Activated CD4-positive, alpha-beta T cell treated with anti-CD3 and anti-CD28 coated beads, Interleukin-2, amount 50 U/mL, for 16 hours (primary cell): ENCODE measurements around the gene NCAM2.

Experiments
- DNase-seq: peaks from one replicate; pipeline ENCODE4 v3.0.0-alpha.2; 2020

The NCAM2 gene

DNA sequence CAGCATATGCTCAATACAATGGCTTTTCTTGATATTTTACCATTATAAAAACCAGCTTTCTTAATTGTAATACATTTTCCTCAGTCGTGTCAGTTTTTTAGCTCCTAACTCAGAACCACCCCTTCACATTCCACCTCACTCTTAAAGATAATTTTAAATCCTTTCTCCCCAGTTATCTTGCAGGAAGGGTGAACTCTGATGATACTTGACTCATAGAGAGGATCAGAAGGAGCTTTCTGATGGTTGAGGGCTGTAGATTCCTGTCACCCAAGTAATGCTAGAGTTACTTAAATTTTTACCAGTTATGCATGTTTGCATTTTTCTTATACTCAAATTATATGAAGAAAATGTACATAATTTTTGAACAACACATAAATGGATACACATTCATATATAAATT lies 233.7 kb downstream of the NCAM2 start:
- DNase-seq = no peak

DNA sequence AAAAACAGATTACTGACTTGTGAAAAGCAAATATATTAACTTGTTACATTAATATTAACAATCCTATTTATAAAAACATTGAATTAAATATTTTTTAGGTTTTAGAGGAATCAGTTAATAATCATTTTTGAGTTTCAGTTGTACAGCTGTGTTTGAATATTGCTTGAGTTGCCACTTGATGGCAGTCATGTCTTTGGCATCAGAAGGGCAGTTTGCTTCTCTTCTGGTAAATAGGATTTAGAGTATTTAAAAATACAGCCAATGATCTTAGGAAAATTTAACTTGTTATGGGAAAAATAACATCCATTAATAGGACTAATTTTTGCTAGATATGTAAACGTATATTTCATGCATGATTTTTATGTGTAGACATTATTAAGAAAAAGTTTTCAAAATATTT lies 234.1 kb downstream of the NCAM2 start:
- DNase-seq = no peak

DNA sequence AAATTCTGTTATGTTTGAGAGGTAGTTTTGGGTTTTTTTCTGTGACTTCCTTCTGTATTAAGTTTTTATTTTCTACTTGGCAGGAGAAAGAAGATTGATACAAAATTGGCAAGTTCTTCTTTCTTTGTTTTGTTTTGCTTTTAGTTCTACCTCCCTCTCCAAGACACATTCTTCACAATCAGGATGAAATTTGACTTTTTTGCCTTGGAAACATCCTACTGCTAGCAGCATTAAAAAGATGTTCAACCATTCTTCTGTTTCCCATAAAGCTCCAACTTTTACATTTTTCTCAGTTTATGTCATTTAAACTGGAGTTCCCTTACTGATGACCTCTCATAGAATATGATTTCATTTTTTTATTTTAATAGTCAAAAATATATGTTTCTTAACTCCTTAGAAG lies 234.8 kb downstream of the NCAM2 start:
- no peak for DNase-seq

DNA sequence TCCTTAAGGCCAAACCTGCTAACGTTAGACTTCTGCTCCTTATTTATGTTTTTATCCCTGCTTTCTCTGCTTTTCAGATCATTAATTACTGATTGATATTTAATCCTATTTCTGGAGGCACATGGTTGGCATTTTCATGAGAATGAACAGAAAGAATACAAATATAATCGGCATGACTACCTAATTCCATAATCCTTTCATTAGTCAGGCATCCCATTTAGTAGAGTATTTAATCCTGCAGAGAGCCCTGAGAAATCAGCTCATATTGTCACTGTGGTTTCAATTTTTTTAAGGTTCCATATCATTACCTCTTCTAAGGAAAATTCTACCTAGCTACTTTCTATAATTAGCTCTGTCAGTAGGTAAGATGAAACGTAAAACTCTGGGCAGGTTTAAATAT lies 238.8 kb downstream of the NCAM2 start:
- no peak for DNase-seq

DNA sequence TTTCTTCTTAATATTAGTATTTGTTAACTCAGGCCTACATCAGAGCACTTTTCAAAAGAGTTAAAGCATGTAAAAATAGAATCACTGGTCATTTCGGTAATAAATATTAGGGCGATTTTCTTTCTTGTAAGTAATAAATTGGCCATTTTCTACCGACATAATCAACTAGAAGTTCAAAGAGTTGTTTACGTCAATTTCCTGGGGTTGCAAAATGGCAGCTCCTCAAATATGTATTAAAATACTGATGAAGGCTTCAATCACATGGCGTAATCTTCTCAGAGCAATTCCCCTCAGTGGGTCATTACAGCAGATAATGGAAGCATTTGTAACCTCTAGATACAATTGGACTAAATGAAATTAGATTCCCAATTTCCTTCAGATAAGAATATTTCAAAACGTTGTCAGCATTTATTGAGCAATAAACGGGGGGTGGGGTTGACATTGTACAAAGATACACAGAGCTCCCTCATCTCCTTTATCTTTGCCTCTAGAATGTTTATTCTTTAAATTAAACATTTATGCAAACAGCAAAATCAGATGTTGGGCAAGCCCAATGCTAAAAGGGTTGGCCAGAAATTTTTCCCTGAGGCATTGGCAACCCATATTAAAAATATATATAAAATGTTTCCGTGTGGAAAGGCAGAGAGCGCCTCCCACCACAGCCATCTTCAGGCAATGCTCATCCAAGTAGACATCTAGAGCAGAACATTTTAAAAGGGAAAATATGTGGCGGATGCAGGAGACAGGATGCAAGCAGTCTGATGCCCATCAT lies 240.6 kb downstream of the NCAM2 start:
- no peak for DNase-seq

DNA sequence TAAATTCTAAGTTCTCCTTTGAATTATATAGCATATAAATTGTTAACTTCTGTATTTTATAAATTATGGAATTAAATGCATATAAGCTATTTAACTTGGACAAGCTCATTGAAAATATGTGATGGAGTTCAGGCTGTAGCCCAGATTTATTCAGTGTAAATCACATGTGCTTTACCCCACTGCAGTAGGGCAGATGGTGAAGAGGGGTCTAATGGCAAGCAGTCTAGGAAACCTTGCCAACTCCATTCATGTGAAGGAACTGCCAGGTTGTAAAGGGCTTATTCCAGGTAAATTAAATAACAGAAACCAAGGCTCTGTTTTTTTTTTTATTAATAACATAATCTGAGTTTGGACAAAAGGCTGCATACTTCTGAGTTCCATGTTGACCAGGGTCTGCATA lies 243.2 kb downstream of the NCAM2 start:
- no peak for DNase-seq

DNA sequence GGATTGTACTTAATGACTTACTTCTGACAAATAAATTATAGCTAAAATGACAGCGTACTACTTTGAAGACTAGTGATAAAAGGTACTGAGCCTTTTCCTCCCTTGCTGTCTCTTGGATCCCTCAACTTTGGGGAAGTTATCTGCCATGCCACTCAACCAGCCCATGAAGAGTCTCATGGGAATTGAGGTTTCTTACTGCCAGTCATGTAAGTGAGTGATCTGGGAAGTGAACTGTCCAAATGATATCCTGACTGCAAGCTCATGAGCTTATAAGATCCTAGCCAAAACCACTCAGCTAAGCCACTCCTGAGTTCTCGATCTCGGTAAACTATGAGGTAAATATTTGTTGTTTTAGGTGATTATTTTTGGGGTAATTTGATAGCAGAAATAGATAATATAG lies 247.8 kb downstream of the NCAM2 start:
- DNase-seq = no peak

DNA sequence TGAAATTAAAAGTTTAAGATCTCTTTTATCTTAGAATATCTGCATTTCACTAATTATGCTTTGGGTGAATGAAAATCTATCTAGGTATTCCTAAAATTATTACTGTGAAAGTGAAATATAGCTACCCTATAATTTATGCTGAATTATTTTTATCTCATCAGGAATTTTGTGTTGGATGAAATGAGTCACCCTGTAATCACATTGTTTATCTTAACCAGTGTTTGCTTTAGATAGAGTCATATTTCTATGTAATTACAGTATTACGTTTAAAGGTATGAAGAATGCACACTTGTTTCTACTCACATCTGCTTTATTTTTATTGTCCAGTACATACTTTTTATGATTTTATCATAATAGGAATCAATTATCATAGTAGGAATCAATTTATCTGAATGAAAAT lies 249.2 kb downstream of the NCAM2 start:
- DNase-seq = no peak

DNA sequence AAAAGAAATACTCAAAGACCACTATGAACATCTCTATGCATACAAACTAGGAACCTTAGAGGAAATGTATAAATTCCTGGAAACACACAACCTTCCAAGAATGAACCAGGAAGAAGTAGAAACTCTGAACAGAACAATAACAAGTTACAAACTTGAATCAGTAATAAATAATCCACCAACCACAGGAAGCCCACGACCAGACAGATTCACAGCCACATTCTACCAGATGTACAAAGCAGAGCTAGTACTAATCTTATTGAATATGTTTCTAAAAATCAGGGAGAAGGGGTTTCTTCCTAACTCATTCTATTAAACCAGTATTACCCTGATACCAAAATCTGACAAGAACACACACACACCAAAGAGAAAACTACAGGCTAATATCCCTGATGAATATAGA lies 263.8 kb downstream of the NCAM2 start:
- no peak for DNase-seq

DNA sequence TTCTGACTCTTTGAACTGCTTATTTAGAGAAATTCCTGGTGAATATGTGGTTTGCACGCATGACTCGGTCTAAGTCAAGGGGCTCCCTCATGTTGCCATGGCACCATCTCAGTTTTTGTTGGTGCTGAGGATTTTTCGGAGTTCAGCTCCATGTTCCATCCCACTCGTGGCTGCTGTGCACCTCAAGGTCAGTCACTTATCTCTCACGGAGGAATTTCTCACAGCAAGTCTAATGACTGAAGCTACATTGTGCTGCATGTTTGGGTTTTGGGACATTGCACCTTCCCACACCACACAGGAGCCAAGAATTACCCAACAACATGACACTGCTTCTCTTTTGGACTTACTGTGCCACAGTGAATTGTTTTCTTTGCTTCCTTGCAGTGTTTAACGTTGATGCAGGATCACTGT lies 269.9 kb downstream of the NCAM2 start:
- DNase-seq = no peak

DNA sequence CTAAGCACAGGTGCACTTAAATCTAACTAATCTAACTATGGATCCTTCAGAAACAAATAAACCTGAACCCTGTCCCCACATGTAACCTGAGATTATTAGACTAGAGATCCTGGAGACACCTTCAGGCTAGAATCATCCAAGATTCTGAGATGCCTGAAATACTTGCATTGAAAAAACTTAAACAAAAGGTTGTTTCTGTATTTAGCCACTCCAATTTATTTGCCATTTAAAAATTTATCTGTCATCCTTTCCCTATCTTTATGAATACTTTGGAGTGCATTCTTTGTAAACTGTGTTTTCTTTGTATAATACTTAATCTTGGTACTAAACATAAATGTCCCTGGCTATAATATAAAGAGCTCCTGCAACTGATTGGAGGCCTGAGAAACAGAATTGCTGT lies 270.7 kb downstream of the NCAM2 start:
- DNase-seq = no peak

DNA sequence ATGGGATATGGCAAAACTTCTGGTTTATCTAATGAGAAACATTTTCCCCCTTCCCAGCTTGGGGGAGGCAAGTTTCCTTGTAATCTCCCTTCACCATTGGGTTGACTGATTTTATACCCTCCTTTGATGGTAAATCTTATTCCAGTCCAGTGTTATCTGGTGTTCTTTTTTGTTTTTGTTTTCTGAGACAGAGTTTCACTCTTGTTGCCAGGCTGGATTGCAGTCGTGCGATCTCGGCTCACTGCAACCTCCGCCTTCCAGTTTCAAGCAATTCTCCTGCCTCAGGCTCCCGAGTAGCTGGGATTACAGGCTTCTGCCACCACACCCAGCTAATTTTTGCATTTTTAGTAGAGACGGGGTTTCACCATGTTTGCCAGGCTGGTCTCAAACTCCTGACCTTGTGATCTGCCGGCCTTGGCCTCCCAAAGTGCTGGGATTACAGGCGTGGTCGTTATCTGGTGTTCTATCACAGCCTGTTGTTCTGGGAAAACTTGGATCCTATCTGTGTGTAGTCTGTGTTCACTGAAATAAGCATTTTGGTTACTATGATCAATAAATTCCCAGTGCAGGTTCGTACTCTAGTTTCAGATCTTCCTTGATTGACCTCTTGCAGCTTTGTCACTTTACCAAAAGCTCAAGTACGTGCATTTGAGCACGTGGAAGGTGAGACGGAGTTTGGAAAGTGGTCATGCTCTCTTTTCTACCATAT lies 281.1 kb downstream of the NCAM2 start:
- DNase-seq = no peak

DNA sequence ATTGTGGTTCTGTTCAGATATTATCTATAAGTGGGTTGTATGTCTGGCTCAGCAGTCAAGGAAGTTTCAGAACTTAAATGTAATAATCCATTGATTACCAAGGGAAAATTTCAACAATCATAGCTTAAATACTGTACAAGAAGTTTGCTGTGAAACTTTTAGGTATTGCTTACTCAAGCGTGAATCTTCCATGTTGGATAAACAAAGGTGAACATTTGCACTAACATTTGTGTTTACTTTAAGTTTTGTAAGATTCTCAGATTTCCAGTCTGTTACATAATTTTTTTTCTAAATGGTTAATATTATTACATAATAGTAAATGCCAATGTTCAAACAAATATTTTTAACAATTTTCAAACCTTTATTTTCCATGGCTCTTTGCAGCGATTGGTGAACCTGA lies 285.6 kb downstream of the NCAM2 start:
- no peak for DNase-seq

DNA sequence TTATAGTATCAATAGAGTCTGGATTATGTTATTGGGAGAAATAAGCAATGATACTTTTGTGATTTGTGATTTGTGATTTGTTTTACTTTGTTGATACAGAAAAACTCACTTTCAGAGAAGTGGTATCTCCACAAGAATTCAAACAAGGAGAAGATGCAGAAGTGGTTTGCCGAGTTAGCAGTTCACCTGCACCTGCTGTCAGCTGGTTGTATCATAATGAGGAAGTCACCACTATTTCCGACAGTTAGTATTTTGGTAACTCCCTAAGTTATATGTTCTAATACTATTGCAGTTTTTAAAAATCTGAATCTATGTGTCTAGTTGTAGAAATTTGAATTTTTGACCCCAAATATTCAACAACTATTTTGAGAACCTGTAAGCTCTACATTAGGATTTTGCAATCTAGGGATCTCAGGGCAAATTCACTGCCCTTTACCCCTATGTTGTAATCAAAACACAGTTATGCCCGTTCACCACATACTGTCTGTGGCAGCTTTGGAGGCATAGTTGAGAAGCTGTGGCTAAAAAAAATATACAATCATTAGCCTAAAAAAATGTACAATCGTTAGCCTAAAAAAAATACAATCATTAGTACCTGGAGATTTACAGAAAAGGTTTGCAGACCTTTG lies 288.1 kb downstream of the NCAM2 start:
- DNase-seq = no peak

DNA sequence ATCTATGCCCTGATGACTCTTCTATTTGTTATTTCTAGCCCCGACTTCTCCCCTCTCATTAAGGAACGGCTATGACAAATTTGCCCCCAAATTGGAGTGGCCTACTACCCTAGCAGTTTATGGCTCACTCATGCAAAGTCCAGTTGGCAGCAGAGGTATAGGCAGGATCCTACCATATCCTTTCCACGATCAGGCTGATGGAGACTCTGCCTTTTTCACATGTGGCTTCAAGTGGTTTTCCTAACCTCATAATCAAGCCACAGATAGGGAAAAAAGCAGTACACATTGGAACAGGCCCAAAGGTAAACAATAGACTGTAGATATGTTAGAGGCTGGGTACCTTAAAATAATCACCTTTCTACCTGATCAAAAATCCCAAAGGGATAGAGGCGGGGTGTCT lies 292.5 kb downstream of the NCAM2 start:
- DNase-seq = no peak

DNA sequence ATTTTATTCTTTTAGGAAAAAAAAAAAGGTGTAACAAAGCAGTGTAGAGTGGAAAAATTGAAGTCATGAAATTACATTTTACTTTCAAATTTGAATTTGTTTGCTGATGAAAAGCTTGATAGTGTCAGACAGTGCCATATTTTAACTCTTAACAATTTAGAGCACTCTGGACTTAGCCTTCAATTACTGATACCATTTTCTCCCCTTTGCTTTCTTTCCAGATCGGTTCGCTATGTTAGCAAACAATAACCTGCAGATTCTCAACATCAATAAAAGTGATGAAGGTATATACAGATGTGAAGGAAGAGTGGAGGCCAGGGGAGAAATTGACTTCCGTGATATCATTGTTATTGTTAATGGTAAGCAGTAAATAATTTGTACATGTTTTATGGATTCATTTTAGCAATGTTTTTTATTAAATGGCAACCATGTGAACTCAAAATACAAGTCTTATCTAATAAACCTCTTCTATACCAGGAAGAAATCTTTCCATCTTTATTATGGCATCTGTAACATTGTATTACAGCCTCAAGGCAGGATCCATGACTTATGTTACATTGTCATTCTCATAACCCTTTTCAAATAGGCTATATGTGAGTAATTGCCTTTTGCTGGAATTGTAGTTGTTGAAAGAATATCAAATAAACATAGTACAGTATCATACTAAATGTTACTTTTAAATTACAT lies 293.8 kb downstream of the NCAM2 start:
- no peak for DNase-seq

DNA sequence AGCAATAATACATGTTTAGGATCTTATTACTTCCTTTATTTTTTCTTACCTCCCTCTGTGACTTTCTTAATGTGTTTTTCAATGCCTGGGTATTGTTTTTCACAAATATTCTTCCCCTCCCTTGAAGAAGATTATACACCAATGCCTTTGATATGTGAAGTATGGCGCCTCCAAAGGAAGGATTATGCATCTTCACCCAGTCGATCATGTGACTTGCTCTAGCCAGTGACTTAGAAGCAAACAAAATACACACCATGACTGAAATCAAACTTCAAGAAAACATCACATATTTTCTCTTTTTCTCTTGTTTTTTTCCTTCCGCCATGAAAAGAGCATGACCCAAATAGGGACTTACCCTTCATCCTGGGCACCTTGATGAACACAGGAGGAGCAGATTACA lies 297.1 kb downstream of the NCAM2 start:
- DNase-seq = no peak

DNA sequence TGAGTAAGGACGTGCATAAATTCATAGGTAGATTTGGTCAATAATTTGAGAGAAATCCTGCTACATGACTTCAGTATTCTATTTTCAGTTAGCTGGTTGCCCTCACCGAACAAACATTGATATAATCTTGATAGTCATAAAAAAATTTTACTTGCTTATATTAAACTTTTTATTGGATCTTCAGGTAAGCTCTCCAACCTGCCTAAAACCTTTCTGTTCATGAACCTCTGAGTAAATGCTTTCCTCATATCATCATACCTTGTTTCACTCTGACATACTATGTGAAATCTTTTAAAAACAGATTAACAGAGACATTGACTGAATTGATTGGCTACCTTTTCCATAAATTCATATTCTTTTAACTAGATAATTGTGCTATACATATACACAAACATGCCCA lies 299.0 kb downstream of the NCAM2 start:
- no peak for DNase-seq

DNA sequence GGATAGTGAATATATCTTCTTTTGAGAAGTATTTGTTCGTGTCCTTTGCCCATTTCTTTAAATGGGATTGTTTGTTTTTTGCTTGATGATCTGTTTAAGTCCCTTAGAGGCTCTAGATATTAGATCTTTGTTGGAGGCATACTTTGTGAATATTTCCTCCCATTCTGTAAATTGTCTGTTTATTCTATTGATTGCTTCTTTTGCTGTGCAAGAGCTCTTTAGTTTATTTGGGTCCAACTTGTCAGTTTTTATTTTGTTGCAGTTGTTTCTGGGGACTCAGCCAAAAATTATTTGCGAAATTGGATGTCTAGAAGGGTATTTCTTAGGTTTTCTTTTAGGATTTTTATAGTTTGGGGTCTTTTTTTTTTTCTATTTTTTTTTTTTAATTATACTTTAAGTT lies 302.8 kb downstream of the NCAM2 start:
- DNase-seq = no peak

DNA sequence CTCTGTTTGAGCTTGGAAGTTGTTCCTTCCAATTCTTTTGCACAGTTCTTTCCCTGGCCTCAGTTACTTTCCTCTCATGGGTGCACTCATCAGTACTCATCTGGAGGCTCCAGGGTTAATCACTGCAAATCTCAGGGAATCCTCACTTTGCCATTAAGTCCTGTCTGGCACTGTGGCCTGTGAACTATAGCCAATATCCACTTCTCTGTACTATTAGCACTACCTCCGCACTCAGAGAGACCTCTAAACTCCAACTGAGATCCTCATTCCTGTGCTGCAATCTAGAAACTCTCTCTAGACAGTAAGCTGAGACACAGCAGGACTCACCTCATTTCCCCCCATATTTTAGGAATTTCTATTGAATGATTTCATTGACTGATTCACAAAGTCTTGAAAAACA lies 311.3 kb downstream of the NCAM2 start:
- no peak for DNase-seq

DNA sequence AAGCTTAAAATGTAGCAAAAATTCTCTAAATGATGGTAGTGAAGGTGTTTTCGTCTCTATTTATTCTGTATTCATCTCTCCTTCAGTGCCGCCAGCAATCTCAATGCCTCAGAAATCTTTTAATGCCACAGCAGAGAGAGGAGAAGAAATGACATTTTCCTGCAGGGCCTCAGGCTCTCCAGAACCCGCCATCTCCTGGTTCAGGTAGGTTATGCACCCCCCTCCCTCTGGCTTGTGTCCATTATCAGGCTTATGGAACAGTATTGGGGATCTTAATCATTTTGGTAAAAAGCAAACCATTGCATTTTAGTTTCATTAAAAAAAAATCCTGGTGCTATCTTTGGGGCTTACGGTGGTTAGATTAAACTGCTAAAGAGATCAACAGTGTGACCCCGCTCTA lies 326.1 kb downstream of the NCAM2 start:
- DNase-seq = no peak

DNA sequence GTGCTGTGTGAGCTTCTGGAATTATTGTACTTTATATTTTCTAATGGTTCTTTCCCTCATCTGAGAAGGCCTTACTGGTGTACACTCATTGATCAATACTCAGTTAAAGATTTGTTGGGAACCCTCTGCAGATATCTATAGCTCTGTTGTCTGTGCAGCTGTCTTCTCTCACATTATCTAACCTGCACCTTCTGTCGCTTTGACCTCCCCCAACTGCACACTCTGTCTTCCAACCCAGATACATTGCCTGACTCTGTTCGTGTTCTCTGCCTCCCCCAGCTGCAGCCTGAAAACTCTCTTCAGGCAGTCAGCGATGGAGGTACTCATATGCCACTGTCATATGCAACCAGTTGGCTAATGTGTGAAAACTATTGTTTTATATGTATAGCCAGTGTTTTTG lies 334.3 kb downstream of the NCAM2 start:
- no peak for DNase-seq

DNA sequence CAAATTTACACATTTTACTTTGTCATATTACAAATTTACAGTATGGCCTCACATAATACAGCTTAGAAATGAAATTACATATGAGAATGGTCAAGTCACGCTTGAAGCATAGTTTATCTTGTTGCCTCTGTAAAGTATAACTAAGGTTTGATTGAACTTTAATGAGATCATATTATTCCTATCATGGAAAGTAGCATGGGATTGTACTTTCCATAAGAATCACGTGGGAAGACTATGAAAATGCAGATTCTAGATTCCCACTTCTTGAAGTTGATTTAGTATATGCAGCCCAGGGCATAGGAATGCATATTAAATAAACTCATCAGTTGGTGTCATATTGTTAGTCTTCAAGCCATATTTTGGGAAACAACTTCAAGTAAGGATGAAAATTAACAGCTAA lies 342.8 kb downstream of the NCAM2 start:
- no peak for DNase-seq

DNA sequence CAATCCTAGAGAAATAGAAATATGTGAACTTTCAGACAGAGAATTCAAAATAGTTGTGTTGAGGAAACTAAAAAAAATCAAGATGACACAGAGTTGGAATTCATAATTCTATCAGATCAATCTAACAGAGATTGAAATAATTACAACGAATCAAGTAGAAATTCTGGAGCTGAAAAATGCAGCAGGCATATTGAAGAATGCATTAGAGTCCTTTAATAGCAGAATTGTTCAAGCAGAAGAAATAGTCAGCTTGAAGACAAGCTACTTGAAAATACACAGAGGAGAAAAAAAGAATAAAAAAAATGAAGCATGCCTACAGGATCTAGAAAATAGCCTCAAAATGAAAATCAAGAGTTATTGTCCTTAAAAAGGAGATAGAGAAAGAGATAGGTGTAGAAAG lies 347.1 kb downstream of the NCAM2 start:
- DNase-seq = no peak
